Activated naive CD8-positive, alpha-beta T cell treated with anti-CD3 and anti-CD28 coated beads for 36 hours (primary cell): Measurements from ENCODE around the gene PARL. TPM values are rescaled to one million over a fixed set of nuclear protein-coding genes. Genes with fewer than 3 reads are reported as not detected.
"Not testable (repeated sequence)": the region's sequence is repeated elsewhere in the genome, so short reads cannot be mapped to it uniquely, and the experiment has no call there.

Experiments
- DNase-seq: peaks from one replicate; pipeline ENCODE4 v3.0.0; 2021
- H3K27ac Mint-ChIP-seq: one replicate; pipeline ENCODE4 v1.8.0; 2022; ENCODE audit warnings: mild to moderate bottlenecking, moderate library complexity, mixed read lengths
- H3K27me3 Mint-ChIP-seq: one replicate; pipeline ENCODE4 v1.8.0; 2022; ENCODE audit warnings: mild to moderate bottlenecking, mixed read lengths
- H3K36me3 Mint-ChIP-seq: one replicate; pipeline ENCODE4 v1.8.0; 2021; ENCODE audit warnings: mild to moderate bottlenecking, mixed read lengths
- H3K4me1 Mint-ChIP-seq: one replicate; pipeline ENCODE4 v1.8.0; 2021; ENCODE audit warnings: mixed read lengths
- H3K4me3 Mint-ChIP-seq: one replicate; pipeline ENCODE4 v1.8.0; 2022; ENCODE audit warnings: mild to moderate bottlenecking, moderate library complexity, mixed read lengths
- H3K9me3 Mint-ChIP-seq: one replicate; pipeline ENCODE4 v1.8.0; 2022; ENCODE audit warnings: mixed read lengths
- total RNA-seq, 2 experiments: library from RNA; stranded (reverse); gene quantifications; one replicate each; pipeline ENCODE4 v1.2.3, GENCODE V29; 2021

PARL gene
- total RNA-seq, 2 experiments from 2014 or later = 107 to 108 TPM

DNA sequence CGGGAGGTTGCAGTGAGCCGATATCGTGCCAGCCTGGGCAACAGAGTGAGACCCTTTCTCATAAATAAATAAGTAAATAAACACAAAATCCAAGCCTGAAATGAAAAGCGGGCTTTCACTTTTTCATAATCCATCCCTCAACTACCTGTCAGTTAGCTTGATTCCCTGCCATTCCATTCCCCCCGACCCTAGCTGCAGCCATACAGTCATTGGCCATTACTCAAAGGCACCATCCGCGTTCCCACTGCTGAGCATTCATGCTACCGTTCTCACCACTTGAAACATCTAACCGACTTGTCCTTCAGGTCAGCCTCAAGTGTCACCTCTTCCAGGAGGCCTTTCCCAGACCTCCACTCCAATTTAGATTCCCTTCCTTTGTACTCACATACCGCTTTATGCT, 1.1 kb upstream of the PARL start:
- Mint-ChIP-seq H3K9me3 (no peaks in the 10 kb centered on the region), H3K4me1 (peaks cover 28% of the 10 kb centered on the region), H3K27me3 (no peaks in the 10 kb centered on the region), H3K4me3 (peak overlapping the region; percentile 1), H3K36me3 (peaks cover 16% of the 10 kb centered on the region), H3K27ac (no peak overlapping the region)
- no peak for DNase-seq

DNA sequence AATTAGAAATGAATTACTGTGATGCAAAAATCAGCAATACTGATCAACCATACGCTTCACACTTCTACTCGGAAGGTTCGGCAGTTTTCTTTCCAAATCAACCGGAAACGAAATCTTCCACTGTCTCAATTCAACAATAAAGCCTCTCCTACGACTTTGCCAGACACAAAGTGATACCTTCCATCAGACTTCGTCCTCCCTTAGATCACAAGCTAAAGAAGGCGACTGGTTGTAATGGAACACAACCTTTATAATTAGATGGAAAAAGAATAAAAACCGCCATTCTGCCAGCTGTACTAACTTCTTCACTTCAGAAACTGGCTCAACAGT, 618 bp downstream of the PARL start:
- Mint-ChIP-seq H3K4me1 (peaks cover 33% of the 10 kb centered on the region), H3K27ac (peak overlapping the region; percentile 99), H3K9me3 (no peaks in the 10 kb centered on the region), H3K36me3 (peaks cover 22% of the 10 kb centered on the region), H3K4me3 (peak overlapping the region; percentile 99), H3K27me3 (no peaks in the 10 kb centered on the region)
- DNase-seq = no peak

DNA sequence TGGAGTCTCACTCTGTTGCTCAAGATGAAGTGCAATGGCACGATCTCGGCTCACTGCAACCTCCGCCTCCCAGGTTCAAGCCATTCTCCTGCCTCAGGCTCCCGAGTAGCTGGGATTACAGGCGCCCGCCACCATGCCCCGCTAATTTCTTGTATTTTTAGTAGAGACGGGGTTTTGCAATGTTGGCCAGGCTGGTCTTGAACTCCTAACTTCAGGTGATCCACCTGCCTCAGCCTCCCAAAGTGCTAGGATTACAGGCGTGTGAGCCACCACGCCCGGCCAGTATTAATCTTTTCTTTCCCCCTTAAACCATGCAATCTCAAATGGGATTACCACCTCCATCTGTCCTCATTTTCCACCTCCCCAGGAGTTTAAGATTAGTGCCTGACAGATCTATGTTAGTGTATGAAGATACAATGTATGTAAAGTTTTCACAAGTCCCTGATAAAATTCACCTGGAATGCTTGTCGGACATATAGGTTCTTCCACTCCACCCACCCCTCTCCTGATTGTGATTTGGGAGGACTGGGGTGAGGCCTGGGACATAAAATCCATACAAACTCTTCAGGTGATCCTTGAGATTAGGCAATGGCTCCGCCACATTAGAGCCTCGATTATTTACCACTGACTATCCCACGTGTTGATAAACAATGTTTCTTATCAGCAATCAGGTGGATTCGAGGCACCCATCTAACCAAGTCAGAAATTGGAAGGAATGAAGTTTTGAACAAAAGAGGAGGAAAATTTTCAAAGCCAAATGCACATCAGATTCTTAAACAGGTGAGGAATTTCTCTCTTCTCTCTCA, 1.2 kb downstream of the PARL start:
- peak overlapping the region; percentile 99 for H3K27ac Mint-ChIP-seq
- peaks cover 22% of the 10 kb centered on the region for H3K36me3 Mint-ChIP-seq
- H3K4me3 Mint-ChIP-seq = peak overlapping the region; percentile 99
- no peak for DNase-seq
- H3K27me3 Mint-ChIP-seq = no peaks in the 10 kb centered on the region
- peaks cover 39% of the 10 kb centered on the region for H3K4me1 Mint-ChIP-seq
- no peaks in the 10 kb centered on the region for H3K9me3 Mint-ChIP-seq

DNA sequence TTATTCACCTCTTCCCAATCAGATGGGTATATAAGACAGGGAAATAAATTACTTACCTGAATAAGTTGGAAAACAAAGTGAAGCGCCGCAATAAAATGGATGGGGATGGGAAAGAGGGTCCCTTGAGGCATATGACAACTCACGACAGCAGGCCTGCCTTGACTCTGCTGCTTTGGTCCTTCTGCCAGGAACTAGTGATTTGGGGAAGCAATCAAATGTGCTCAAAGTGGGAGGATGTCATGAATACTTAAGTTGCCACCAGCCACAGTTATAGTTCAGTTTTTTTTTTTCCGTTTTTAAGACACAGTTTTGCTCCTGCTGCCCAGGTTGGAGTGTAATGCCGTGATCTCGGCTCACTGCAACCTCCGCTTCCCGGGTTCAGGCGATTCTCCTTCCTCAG, 4.6 kb downstream of the PARL start:
- Mint-ChIP-seq H3K27ac (no peak overlapping the region), H3K36me3 (peaks cover 30% of the 10 kb centered on the region), H3K4me3 (no peak overlapping the region), H3K9me3 (no peaks in the 10 kb centered on the region), H3K4me1 (peaks cover 58% of the 10 kb centered on the region), H3K27me3 (no peaks in the 10 kb centered on the region)
- DNase-seq = no peak

DNA sequence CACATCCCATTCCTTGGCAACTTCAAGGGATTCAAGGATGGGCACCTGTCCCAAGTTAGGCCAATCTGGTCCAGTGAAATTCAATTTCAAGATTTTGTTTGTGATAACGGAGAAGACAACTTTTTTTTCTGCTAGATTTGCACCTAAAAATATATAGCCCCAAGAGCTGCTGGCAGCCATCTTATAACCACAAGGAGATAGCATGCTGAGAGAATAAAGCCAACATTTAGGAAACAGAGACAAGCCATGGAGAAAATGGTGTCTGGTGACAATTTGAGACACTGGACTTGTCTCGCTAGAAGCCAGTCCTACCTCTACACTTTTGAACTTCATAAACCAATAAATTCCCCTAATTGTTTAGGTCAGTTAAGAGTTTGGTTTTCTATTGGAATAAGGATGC, 5.4 kb downstream of the PARL start:
- Mint-ChIP-seq H3K4me3 (no peak overlapping the region), H3K4me1 (peaks cover 55% of the 10 kb centered on the region), H3K9me3 (no peaks in the 10 kb centered on the region), H3K27ac (no peak overlapping the region), H3K27me3 (no peaks in the 10 kb centered on the region), H3K36me3 (peaks cover 30% of the 10 kb centered on the region)
- no peak for DNase-seq

DNA sequence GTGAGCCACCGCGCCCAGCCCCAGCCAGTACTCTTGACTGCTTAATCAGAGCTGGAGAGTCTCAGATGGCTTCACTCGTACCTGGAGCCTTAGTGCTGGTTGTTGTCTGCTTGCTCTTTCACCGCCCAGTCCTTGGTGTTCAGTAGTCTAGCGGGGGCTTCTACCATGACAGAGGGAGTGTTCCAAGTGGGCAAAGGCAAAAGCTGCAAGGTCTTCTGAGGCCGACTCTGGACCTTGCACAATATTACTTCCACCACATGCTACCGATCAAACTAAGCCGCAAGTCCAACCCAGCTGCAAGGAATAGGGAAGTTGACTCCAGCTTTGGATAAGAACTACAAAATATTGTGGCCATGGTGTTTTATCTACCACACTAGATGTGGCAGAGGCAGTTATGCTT, 6.6 kb downstream of the PARL start:
- peaks cover 49% of the 10 kb centered on the region for H3K4me1 Mint-ChIP-seq
- H3K27ac Mint-ChIP-seq = no peak overlapping the region
- H3K36me3 Mint-ChIP-seq = peaks cover 21% of the 10 kb centered on the region
- H3K27me3 Mint-ChIP-seq = no peaks in the 10 kb centered on the region
- DNase-seq = no peak
- no peaks in the 10 kb centered on the region for H3K9me3 Mint-ChIP-seq
- H3K4me3 Mint-ChIP-seq = no peak overlapping the region

DNA sequence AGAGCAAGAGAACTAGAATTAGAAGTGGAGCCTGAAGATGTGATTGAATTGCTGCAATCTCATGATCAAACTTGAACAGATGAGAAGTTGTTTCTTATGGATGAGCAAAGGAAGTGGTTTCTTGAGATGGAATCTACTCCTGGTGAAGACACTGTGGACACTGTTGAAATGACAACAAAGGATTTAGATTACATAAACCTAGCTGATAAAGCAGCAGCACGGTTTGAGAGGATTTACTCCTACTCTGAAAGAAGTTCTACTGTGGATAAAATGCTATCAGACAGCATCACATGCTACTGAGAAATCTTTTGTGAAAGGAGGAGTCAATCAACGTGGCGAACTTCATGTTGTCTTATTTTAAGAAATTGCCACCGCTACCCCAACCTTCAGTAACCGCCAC, 7.5 kb downstream of the PARL start:
- not testable (repeated sequence) for H3K27me3 Mint-ChIP-seq, H3K9me3 Mint-ChIP-seq, DNase-seq, H3K27ac Mint-ChIP-seq, H3K4me3 Mint-ChIP-seq
- Mint-ChIP-seq H3K36me3 (peaks cover 25% of the 10 kb centered on the region), H3K4me1 (peaks cover 46% of the 10 kb centered on the region)

DNA sequence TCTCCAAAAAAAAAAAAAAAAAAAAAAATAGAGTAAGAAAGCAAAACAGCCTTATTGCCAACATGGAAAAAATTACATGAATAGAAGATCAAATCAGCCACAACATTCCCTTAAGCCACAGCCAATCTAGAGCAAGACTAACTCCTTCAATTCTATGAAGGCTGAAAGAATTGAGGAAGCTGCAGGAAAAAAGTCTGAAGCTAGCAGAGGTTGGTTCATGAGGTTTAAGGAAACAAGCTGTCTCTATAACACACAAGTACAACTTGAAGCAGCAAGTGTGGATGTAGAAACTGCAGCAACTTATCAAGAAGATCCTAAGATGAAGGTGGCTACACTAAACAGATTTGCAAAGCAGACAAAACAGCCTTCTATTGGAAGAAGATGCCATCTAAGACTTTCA, 9.3 kb downstream of the PARL start:
- no peaks in the 10 kb centered on the region for H3K27me3 Mint-ChIP-seq
- H3K27ac Mint-ChIP-seq = no peak overlapping the region
- H3K4me1 Mint-ChIP-seq = peaks cover 54% of the 10 kb centered on the region
- no peak for DNase-seq
- no peaks in the 10 kb centered on the region for H3K9me3 Mint-ChIP-seq
- H3K4me3 Mint-ChIP-seq = no peak overlapping the region
- H3K36me3 Mint-ChIP-seq = peaks cover 19% of the 10 kb centered on the region

DNA sequence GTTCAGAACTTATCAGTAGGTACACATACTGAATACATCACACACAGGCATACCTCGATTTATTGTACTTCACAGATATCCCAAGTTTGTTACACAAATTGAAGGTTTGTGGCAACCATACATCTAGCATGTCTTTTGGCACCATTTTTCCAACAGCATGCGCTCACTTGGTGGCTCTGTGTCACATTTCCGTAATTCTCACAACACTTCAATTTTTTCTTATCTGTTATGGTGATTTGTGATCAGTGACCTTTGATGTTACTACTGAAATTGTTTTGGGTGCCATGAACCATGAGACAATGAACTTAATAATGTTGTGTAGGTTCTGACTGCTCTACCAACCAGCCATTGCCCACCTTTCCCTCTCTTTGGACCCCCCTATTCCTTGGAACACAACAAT, 10.8 kb downstream of the PARL start:
- peaks cover 14% of the 10 kb centered on the region for H3K36me3 Mint-ChIP-seq
- no peak for DNase-seq
- peaks cover 51% of the 10 kb centered on the region for H3K4me1 Mint-ChIP-seq
- no peaks in the 10 kb centered on the region for H3K9me3 Mint-ChIP-seq
- no peaks in the 10 kb centered on the region for H3K27me3 Mint-ChIP-seq
- H3K4me3 Mint-ChIP-seq = no peak overlapping the region
- no peak overlapping the region for H3K27ac Mint-ChIP-seq

DNA sequence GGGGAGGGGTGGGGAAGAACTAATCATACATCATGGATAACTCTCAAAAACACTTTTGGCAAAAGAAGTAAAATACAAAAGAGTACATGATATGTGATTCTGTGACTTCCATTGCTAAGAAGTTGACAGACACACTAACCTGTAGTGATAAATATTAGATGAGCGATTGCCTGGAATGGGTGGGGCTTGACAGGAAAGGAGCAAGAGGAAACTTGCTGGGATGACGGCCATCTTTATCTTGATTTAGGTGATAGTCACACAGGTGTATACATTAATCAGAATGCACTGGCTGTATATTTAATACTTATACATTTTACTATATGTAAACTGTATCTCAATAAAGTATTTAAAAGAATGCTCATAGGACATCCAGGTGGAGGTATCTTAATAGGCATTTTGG, 13.1 kb downstream of the PARL start:
- H3K4me1 Mint-ChIP-seq = peaks cover 35% of the 10 kb centered on the region
- H3K36me3 Mint-ChIP-seq = peaks cover 6% of the 10 kb centered on the region
- no peaks in the 10 kb centered on the region for H3K27me3 Mint-ChIP-seq
- H3K4me3 Mint-ChIP-seq = no peak overlapping the region
- H3K9me3 Mint-ChIP-seq = no peaks in the 10 kb centered on the region
- H3K27ac Mint-ChIP-seq = no peak overlapping the region
- no peak for DNase-seq

DNA sequence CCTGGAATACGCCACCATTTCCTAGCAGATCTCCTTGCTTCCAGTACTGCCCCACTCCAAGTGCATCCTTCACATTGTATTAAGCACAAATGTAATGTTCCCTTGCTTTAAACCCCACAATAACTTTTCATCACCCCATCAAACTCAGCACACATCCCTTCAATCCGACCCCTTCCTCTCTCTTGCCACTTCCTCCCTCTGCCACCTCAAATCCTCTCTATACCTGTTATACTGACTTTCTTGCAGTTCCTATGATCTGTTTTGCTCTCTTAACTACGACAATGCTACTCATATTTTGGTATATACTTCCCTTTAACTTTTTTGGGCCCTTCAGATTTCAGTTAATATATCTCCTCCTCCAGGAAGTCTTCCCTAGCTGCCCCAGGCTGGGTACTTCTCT, 14.1 kb downstream of the PARL start:
- no peak overlapping the region for H3K4me3 Mint-ChIP-seq
- DNase-seq = no peak
- H3K36me3 Mint-ChIP-seq = peaks cover 6% of the 10 kb centered on the region
- H3K4me1 Mint-ChIP-seq = peaks cover 29% of the 10 kb centered on the region
- H3K27ac Mint-ChIP-seq = peak overlapping the region; percentile 35
- no peaks in the 10 kb centered on the region for H3K27me3 Mint-ChIP-seq
- H3K9me3 Mint-ChIP-seq = no peaks in the 10 kb centered on the region

DNA sequence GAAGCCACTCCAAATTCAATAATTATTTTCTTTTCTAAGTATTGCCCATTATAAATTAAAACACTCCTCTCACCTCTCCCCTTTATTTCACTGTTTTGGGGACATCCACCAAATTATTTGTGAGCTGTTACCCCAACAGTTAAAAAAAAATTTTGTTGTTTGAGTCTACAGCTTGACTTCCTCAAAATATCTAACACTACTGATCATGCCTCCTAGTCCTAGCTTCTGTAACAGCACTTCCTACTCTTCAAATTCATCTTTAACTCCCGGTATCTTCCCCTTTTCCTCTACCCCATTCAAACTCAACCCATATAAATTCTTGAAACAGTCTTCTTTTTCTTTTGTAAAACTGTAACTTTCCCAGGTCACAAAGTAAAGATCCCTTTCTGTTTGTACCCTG, 15.9 kb downstream of the PARL start:
- peaks cover 7% of the 10 kb centered on the region for H3K36me3 Mint-ChIP-seq
- no peak overlapping the region for H3K27ac Mint-ChIP-seq
- H3K4me3 Mint-ChIP-seq = no peak overlapping the region
- no peaks in the 10 kb centered on the region for H3K27me3 Mint-ChIP-seq
- peaks cover 26% of the 10 kb centered on the region for H3K4me1 Mint-ChIP-seq
- H3K9me3 Mint-ChIP-seq = no peaks in the 10 kb centered on the region
- DNase-seq = no peak

DNA sequence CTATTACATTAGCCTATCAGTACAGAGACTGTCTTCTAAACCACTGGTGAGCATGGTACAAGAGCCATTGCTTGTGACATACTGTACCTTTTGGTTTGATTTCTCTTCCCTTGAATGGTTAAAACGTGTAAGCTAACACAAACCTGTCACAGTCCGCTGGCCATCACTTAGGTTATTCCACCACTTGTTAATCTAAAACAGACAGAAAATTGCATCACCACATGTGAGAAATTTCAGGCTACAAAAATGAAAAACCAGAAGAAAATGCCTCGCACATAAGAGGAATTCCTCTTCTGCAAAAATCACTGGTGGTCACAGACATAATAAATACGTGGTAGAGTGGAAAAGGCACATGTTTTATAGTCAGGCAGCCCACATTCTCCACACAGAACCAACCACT, 22.1 kb downstream of the PARL start:
- H3K4me3 Mint-ChIP-seq = no peak overlapping the region
- H3K27me3 Mint-ChIP-seq = no peaks in the 10 kb centered on the region
- no peak overlapping the region for H3K27ac Mint-ChIP-seq
- H3K4me1 Mint-ChIP-seq = no peaks in the 10 kb centered on the region
- no peak for DNase-seq
- H3K36me3 Mint-ChIP-seq = peaks cover 13% of the 10 kb centered on the region
- H3K9me3 Mint-ChIP-seq = no peaks in the 10 kb centered on the region

DNA sequence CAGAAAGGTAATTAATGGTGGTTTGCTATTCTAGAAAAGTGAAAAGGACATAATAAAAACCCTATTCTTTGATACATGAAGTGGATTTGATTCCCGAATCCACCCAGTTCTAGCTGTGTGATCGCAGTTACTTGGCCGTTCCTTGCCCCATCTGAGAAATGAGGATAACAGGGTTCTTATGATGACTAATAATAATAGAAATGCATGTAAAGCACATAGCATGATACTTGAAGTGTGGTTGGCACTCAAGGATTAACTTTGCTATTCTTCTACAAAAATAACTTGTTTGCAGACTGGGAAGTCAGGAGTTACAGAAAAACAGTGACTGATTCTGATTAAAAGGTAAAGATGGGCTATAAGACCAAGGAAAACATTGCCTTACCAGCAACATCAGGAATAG, 26.8 kb downstream of the PARL start:
- no peak for DNase-seq
- Mint-ChIP-seq H3K4me3 (no peak overlapping the region), H3K36me3 (peaks cover 33% of the 10 kb centered on the region), H3K4me1 (peaks cover 12% of the 10 kb centered on the region), H3K27me3 (no peaks in the 10 kb centered on the region), H3K27ac (no peak overlapping the region), H3K9me3 (no peaks in the 10 kb centered on the region)

DNA sequence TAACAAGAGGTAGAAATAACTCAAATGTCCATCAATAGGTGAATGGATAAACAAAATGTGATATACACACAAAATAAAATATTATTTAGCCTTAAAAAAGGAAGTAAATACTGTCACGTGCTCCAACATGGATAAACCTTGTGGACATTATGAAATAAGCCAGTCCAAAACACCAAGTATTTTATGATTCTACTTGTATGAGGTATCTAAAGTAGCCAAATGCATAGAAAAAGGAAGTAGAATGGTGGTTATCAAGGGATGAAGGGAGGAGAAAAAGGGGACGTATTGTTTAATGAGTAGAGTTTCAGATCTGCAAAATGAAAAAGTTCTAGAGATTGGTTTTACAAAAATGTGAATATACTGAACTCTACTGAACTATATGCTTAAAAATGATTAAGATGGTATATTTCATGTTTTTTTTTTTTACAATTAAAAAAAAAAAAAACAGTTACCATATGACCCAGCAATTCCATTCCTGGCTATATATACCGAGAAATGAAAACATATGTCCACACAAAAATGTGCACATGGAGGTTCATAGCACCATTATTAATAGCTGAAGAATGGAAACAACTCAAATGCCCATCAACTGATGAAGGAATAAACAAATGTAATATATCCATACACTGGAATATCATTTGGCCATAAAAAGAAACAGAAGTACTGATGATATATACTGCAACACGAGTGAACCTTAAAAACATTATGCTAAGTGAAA, 30.2 kb downstream of the PARL start:
- H3K27ac Mint-ChIP-seq = no peak overlapping the region
- H3K27me3 Mint-ChIP-seq = no peaks in the 10 kb centered on the region
- no peak overlapping the region for H3K4me3 Mint-ChIP-seq
- peaks cover 15% of the 10 kb centered on the region for H3K4me1 Mint-ChIP-seq
- no peaks in the 10 kb centered on the region for H3K9me3 Mint-ChIP-seq
- peaks cover 37% of the 10 kb centered on the region for H3K36me3 Mint-ChIP-seq
- DNase-seq = no peak
